H1 (cell line): ENCODE results near the gene MEFV. TPM values are rescaled to one million over a fixed set of nuclear protein-coding genes. Genes with fewer than 3 reads are reported as not detected.

Source experiments
- CTCF ChIA-PET: fragments of 300-600 bp; sonication (Branson Sonifier 250); formaldehyde crosslinking; loops from one replicate; lab custom pipeline; 2021; ENCODE audit not compliant: partially characterized antibody; lab: Charles Lee
- POLR2A ChIA-PET: fragments of 300-600 bp; sonication (Branson Sonifier 250); formaldehyde crosslinking; loops from one replicate; lab custom pipeline; 2021; ENCODE audit warnings: inconsistent platforms; ENCODE audit not compliant: partially characterized antibody; lab: Charles Lee
- DNase-seq, 2 experiments: peaks; one replicate each; pipeline versions ENCODE4 v3.0.0 to v3.0.0-alpha.2; 2010 to 2022; ENCODE audit warnings: low spot score in 2 of 2, low read depth in 1 of 2, mixed read lengths in 1 of 2
- FAIRE-seq: peaks from 2 replicates; lab custom pipeline; 2011; peaks lifted over from hg19 to GRCh38; lab: Jason Lieb, UNC
- H2AFZ ChIP-seq: 2 replicates; pipeline ENCODE4 v1.8.1; 2012; ENCODE audit warnings: low read length, inconsistent platforms
- H2AK5ac ChIP-seq: 2 replicates; pipeline ENCODE4 v1.6.1; 2013; ENCODE audit warnings: low read depth, low read length
- H2BK120ac ChIP-seq: replicated peaks from 2 replicates; pipeline ENCODE3; 2013; ENCODE audit warnings: low read depth, low read length, inconsistent platforms
- H2BK12ac ChIP-seq: 2 replicates; pipeline ENCODE4 v1.6.1; 2013; ENCODE audit warnings: low read depth, low read length
- H2BK15ac ChIP-seq: 2 replicates; pipeline ENCODE4 v1.6.1; 2013; ENCODE audit warnings: low read length
- H2BK20ac ChIP-seq: 2 replicates; pipeline ENCODE4 v1.6.1; 2013; ENCODE audit warnings: low read length
- H2BK5ac ChIP-seq: 2 replicates; pipeline ENCODE4 v1.6.1; 2013; ENCODE audit warnings: low read depth, low read length
- H3K14ac ChIP-seq: 2 replicates; pipeline ENCODE4 v1.6.1; 2013; ENCODE audit warnings: inconsistent platforms; ENCODE audit not compliant: insufficient read length
- H3K18ac ChIP-seq: 2 replicates; pipeline ENCODE4 v1.6.1; 2013; ENCODE audit warnings: low read length; ENCODE audit errors: extremely low read depth
- H3K23ac ChIP-seq: 2 replicates; pipeline ENCODE4 v1.6.1; 2013; ENCODE audit warnings: inconsistent platforms; ENCODE audit not compliant: insufficient read length
- H3K23me2 ChIP-seq: 2 replicates; pipeline ENCODE4 v1.6.1; 2013; ENCODE audit warnings: low read depth, low read length
- H3K27ac ChIP-seq: 2 replicates; pipeline ENCODE4 v1.6.1; 2011; ENCODE audit warnings: low read depth, low read length, inconsistent platforms
- H3K27me3 ChIP-seq, 4 experiments: replicated peaks in 1 of 4; 1 replicate in 1 of 4; 2 replicates in 3 of 4; pipeline versions ENCODE4 v1.6.1 to v1.8.1; 2011 to 2013; ENCODE audit warnings: low read length in 3 of 4, mild to moderate bottlenecking in 3 of 4, inconsistent platforms in 2 of 4, mixed read lengths in 2 of 4, moderate library complexity in 1 of 4; ENCODE audit not compliant: control insufficient read depth in 3 of 4, insufficient read depth in 3 of 4; ENCODE audit errors: extremely low read depth in 1 of 4
- H3K36me3 ChIP-seq, 4 experiments: 2 replicates each; pipeline versions ENCODE4 v1.6.1 to v1.8.1; 2011 to 2013; ENCODE audit warnings: mild to moderate bottlenecking in 4 of 4, low read length in 3 of 4, moderate library complexity in 2 of 4, control low read depth in 1 of 4, inconsistent platforms in 1 of 4; ENCODE audit not compliant: insufficient read depth in 4 of 4, control insufficient read depth in 2 of 4
- H3K4ac ChIP-seq: replicated peaks from 2 replicates; pipeline ENCODE3; 2013; ENCODE audit warnings: low read length, low read depth, mixed read lengths, inconsistent platforms; ENCODE audit not compliant: insufficient read length
- H3K4me1 ChIP-seq, 4 experiments: replicated peaks in 1 of 4; 1 replicate in 1 of 4; 2 replicates in 3 of 4; pipeline versions ENCODE4 v1.6.1 to v1.8.1; 2011 to 2013; ENCODE audit warnings: low read length in 3 of 4, inconsistent platforms in 2 of 4, mixed read lengths in 1 of 4; ENCODE audit not compliant: insufficient read depth in 4 of 4, control insufficient read depth in 3 of 4
- H3K4me2 ChIP-seq, 2 experiments: 2 replicates each; pipeline versions ENCODE4 v1.6.1 to v1.8.1; 2011 to 2013; ENCODE audit warnings: low read depth in 2 of 2, low read length in 2 of 2, control low read depth in 1 of 2, inconsistent platforms in 1 of 2, mild to moderate bottlenecking in 1 of 2; ENCODE audit not compliant: insufficient read depth in 1 of 2
- H3K4me3 ChIP-seq, 4 experiments: fragments of 200-600, 300-600 bp in 1 of 4; sonication (generic), shearing (Covaris generic), sonication (Bioruptor Twin) in 1 of 4; 2 replicates each; pipeline versions ENCODE4 v1.5.1 to v1.8.1; 2011 to 2016; ENCODE audit warnings: low read length in 4 of 4, low read depth in 3 of 4, control low read depth in 2 of 4, inconsistent platforms in 2 of 4, mild to moderate bottlenecking in 2 of 4, mixed read lengths in 1 of 4, moderate library complexity in 1 of 4; ENCODE audit not compliant: insufficient read depth in 2 of 4; ENCODE audit errors: extremely low read depth in 1 of 4
- H3K56ac ChIP-seq: replicated peaks from 2 replicates; pipeline ENCODE3; 2013; ENCODE audit warnings: low read depth, mild to moderate bottlenecking, mixed read lengths, low read length, inconsistent platforms; ENCODE audit not compliant: insufficient read length
- H3K79me1 ChIP-seq: 2 replicates; pipeline ENCODE4 v1.6.1; 2013; ENCODE audit warnings: low read depth, low read length, control low read depth
- H3K79me2 ChIP-seq, 2 experiments: 2 replicates each; pipeline versions ENCODE4 v1.6.1 to v1.8.1; 2012 to 2013; ENCODE audit warnings: low read length in 2 of 2, mild to moderate bottlenecking in 2 of 2, inconsistent platforms in 1 of 2; ENCODE audit not compliant: insufficient read depth in 2 of 2, control insufficient read depth in 1 of 2
- H3K9ac ChIP-seq, 4 experiments: replicated peaks in 1 of 4; 1 replicate in 1 of 4; 2 replicates in 3 of 4; pipeline versions ENCODE4 v1.6.1 to v1.8.1; 2011 to 2013; ENCODE audit warnings: low read depth in 3 of 4, low read length in 3 of 4, control low read depth in 2 of 4, mild to moderate bottlenecking in 2 of 4, moderate library complexity in 2 of 4, inconsistent platforms in 1 of 4; ENCODE audit errors: extremely low read depth in 1 of 4
- H3K9me3 ChIP-seq, 2 experiments: 2 replicates each; pipeline versions ENCODE4 v1.6.1 to v1.8.1; 2012 to 2013; ENCODE audit warnings: mild to moderate bottlenecking in 2 of 2, moderate library complexity in 2 of 2, control low read depth in 1 of 2, inconsistent platforms in 1 of 2, low read depth in 1 of 2, low read length in 1 of 2, mixed read lengths in 1 of 2; ENCODE audit not compliant: insufficient read depth in 2 of 2
- H4K20me1 ChIP-seq, 2 experiments: replicated peaks in 1 of 2; 2 replicates each; pipeline versions ENCODE3 to v1.8.1; 2011 to 2013; ENCODE audit warnings: inconsistent platforms in 2 of 2, low read length in 2 of 2, mild to moderate bottlenecking in 1 of 2; ENCODE audit not compliant: insufficient read depth in 2 of 2, control insufficient read depth in 1 of 2
- H4K5ac ChIP-seq: 2 replicates; pipeline ENCODE4 v1.6.1; 2013; ENCODE audit warnings: low read length, low read depth, mixed read lengths, inconsistent platforms; ENCODE audit not compliant: insufficient read length
- H4K8ac ChIP-seq: 2 replicates; pipeline ENCODE4 v1.8.0; 2013; ENCODE audit warnings: mild to moderate bottlenecking, moderate library complexity, low read length, inconsistent platforms; ENCODE audit not compliant: insufficient read depth; ENCODE audit errors: extremely low read depth
- H4K91ac ChIP-seq: replicated peaks from 2 replicates; pipeline ENCODE3; 2013; ENCODE audit warnings: low read length, mixed read lengths, inconsistent platforms; ENCODE audit not compliant: insufficient read length
- BCL11A ChIP-seq, 2 experiments: IDR thresholded peaks; one replicate each; pipeline ENCODE4 v1.6.1; 2011; ENCODE audit warnings: low read depth in 2 of 2, low read length in 2 of 2, mild to moderate bottlenecking in 2 of 2
- CBX8 ChIP-seq: fragments of 300-800, 300-1000 bp; sonication (generic); IDR thresholded peaks from 2 replicates; pipeline ENCODE4 v1.7.1; 2016; ENCODE audit warnings: low read depth, low read length, borderline replicate concordance
- EP300 ChIP-seq, 2 experiments: IDR thresholded peaks; 1 replicate in 1 of 2; 2 replicates in 1 of 2; pipeline ENCODE4 v1.6.1; 2011 to 2012; ENCODE audit warnings: low read depth in 2 of 2, low read length in 2 of 2, mild to moderate bottlenecking in 2 of 2, borderline replicate concordance in 1 of 2, inconsistent platforms in 1 of 2, moderate library complexity in 1 of 2
- KDM1A ChIP-seq: fragments of 200-600, 300-600 bp; sonication (generic); IDR thresholded peaks from 2 replicates; pipeline ENCODE4 v1.7.1; 2016; ENCODE audit warnings: mild to moderate bottlenecking, low read length, borderline replicate concordance
- MAFK ChIP-seq: IDR thresholded peaks from 2 replicates; pipeline ENCODE4 v1.6.1; 2012; ENCODE audit warnings: low read depth, mild to moderate bottlenecking, improper control_type of control experiment, low read length
- RBBP5 ChIP-seq: IDR thresholded peaks from 2 replicates; pipeline ENCODE4 v1.7.1; 2012; ENCODE audit warnings: low read depth, mild to moderate bottlenecking, inconsistent platforms, low read length, moderate library complexity, borderline replicate concordance
- RNF2 ChIP-seq: fragments of 200-900, 300-1000 bp; sonication (generic); IDR thresholded peaks from 2 replicates; pipeline ENCODE4 v1.7.1; 2016; ENCODE audit warnings: borderline replicate concordance, low read depth, mild to moderate bottlenecking, antibody characterized with exemption, low read length; ENCODE audit not compliant: poor library complexity, severe bottlenecking; ENCODE audit errors: missing control alignments
- RXRA ChIP-seq: IDR thresholded peaks from 2 replicates; pipeline ENCODE4 v1.6.1; 2011; ENCODE audit warnings: low read depth, mild to moderate bottlenecking, low read length, moderate library complexity; ENCODE audit not compliant: insufficient read depth
- SIN3A ChIP-seq, 2 experiments: IDR thresholded peaks in 1 of 2; conservative IDR thresholded peaks in 1 of 2; 2 replicates each; pipeline ENCODE4 v1.6.1; 2011 to 2012; ENCODE audit warnings: low read length in 2 of 2, improper control_type of control experiment in 1 of 2, low read depth in 1 of 2, mild to moderate bottlenecking in 1 of 2
- SP1 ChIP-seq: IDR thresholded peaks from 2 replicates; pipeline ENCODE4 v1.6.1; 2011; ENCODE audit warnings: low read depth, low read length
- SP4 ChIP-seq: IDR thresholded peaks from 2 replicates; pipeline ENCODE4 v1.6.1; 2012; ENCODE audit warnings: low read length, inconsistent platforms
- SRF ChIP-seq: IDR thresholded peaks from 2 replicates; pipeline ENCODE4 v1.6.1; 2011; ENCODE audit warnings: mild to moderate bottlenecking, low read depth, low read length, moderate library complexity
- WGBS, 2 experiments: shearing (Covaris generic) in 1 of 2; methylation state at CpG; one replicate each; pipeline versions ENCODE4 v1.1.6 to v1.1.7; 2013 to 2015; ENCODE audit warnings: low lambda C conversion rate in 2 of 2, mixed read lengths in 2 of 2, inconsistent platforms in 1 of 2, low coverage in 1 of 2, missing lambda C conversion rate in 1 of 2; ENCODE audit not compliant: insufficient replicate concordance in 2 of 2, insufficient coverage in 1 of 2, insufficient read length in 1 of 2; ENCODE audit errors: extremely low coverage in 1 of 2, missing lambda C conversion rate in 1 of 2; 5-methylcytosine and 5-hydroxymethylcytosine counted together
- polyA plus RNA-seq, 7 experiments: library from polyadenylated mRNA; depleted of rRNA in 3 of 7; stranded (reverse) in 5 of 7; unstranded in 2 of 7; fragments of >200 nt in 5 of 7; fragments of 200-250 nt in 2 of 7; gene quantifications; 1 replicate in 5 of 7; 2 replicates in 1 of 7; 4 replicates in 1 of 7; pipeline versions ENCODE4 v1.2.1 to v1.2.3, GENCODE V29; 2011 to 2013; ENCODE audit warnings: missing spikeins in 2 of 7, mixed read lengths in 2 of 7
- total RNA-seq: library from RNA; stranded (reverse); fragmentation: NEBNext Ultra II Directional; extraction: Animal tissue kit (Norgen Biotek cat#: 25700); gene quantifications from 2 replicates; pipeline ENCODE4 v1.2.1, GENCODE V29; 2021
- TF ChIP-seq, protein P1 (sequence below): IDR thresholded peaks from 2 replicates; pipeline ENCODE4 v1.6.1; 2012; ENCODE audit warnings: inconsistent platforms

The MEFV gene
- total and polyA plus RNA-seq, 2 of the 8 experiments (the other 6 are each of a cell fraction or from before 2014, with no cell fraction given) = 0.03 TPM; not detected in 1

DNA sequence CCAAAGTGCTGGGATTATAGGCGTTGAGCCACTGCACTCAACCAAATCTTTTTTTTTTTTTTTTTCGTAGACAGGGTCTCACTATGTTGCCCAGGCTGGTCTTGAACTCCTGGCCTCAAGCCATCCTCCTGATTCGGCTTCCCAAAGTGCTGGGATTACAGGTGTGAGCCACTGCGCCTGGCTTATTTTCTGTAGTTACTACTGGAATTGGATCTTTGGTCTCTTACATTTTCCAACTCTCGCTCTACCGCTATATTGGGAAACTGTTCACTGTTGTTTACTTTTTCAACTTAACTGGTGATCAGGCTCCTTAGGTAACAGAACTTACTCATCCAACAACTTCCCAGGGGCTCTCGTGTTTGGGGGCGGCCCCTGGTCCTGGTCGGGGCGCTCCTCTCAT lies 35.6 kb downstream of the MEFV start:
- Histone ChIP-seq H2BK20ac (no peak overlapping the region), H3K27ac (no peak overlapping the region), H3K14ac (no peak overlapping the region), H2BK12ac (no peak overlapping the region), H4K8ac (no peak overlapping the region), H4K91ac (no peak overlapping the region), H3K9ac (no peak overlapping the region), H3K79me1 (no peaks in the 10 kb centered on the region), H4K20me1 (no peaks in the 10 kb centered on the region), H3K23ac (no peak overlapping the region), H2BK5ac (no peak overlapping the region), H2BK15ac (no peak overlapping the region), H3K4ac (no peak overlapping the region), H3K36me3 (peaks cover 3 to 35% (median 22%) of the 10 kb centered on the region in 4 experiments), H2BK120ac (no peak overlapping the region), H3K18ac (no peak overlapping the region), H3K9me3 (peaks cover 63 to 70% of the 10 kb centered on the region in 2 experiments), H4K5ac (no peak overlapping the region), H2AFZ (no peak overlapping the region), H3K79me2 (no peaks in the 10 kb centered on the region), H2AK5ac (no peak overlapping the region), H3K4me3 (no peak overlapping the region), H3K27me3 (peaks cover 0 to 1% (median 0%) of the 10 kb centered on the region in 4 experiments; a peak in 1 of 7 replicates), H3K56ac (no peak overlapping the region), H3K23me2 (no peaks in the 10 kb centered on the region), H3K4me1 (no peaks in the 10 kb centered on the region), H3K4me2 (no peak overlapping the region)
- POLR2A ChIA-PET = no interaction called here
- WGBS, 2 experiments = 79% methylated on average over 8 of the region's 10 CpGs; no CpG with 5 or more reads in 1 of the 2 experiments
- FAIRE-seq = no peak
- TF ChIP-seq RNF2 (no peak), EP300 (IDR thresholded peaks at IDR 0.05; ENCODE audit: borderline replicate concordance in 1 of 2, low read depth in 2 of 2, low read length in 2 of 2) (no peak), MAFK (no peak), BCL11A (IDR thresholded peaks at IDR 0.05; ENCODE audit: low read depth in 2 of 2, low read length in 2 of 2) (no peak), RXRA (no peak), RBBP5 (no peak), SIN3A (conservative IDR thresholded peaks at IDR 0.05 in 1 of 2, IDR thresholded peaks at IDR 0.05 in 1 of 2; ENCODE audit: low read depth in 1 of 2, low read length in 2 of 2) (no peak), SRF (no peak), KDM1A (no peak), SP1 (no peak), CBX8 (no peak), SP4 (no peak)
- TF ChIP-seq, protein P1, sequence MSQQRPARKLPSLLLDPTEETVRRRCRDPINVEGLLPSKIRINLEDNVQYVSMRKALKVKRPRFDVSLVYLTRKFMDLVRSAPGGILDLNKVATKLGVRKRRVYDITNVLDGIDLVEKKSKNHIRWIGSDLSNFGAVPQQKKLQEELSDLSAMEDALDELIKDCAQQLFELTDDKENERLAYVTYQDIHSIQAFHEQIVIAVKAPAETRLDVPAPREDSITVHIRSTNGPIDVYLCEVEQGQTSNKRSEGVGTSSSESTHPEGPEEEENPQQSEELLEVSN = no peak
- DNase-seq = no peak
- CTCF ChIA-PET = no interaction called here
